Fibroblast of villous mesenchyme (primary cell): ENCODE data around the gene FGF1. TPM values are rescaled to one million over a fixed set of nuclear protein-coding genes. Genes with fewer than 3 reads are reported as not detected.

Experiments
- DNase-seq: peaks from one replicate; pipeline ENCODE4 v3.0.0-alpha.2; 2010; ENCODE audit warnings: low read depth
- H3K4me3 ChIP-seq: 2 replicates; pipeline ENCODE4 v1.5.1; 2011; ENCODE audit warnings: low read depth, mild to moderate bottlenecking, low read length
- total RNA-seq: library from RNA; depleted of rRNA; stranded (reverse); fragments of >200 nt; gene quantifications from 2 replicates; pipeline ENCODE4 v1.2.3, GENCODE V29; 2012
- TF ChIP-seq, protein P1 (sequence below): IDR thresholded peaks from 2 replicates; pipeline ENCODE4 v1.5.1; 2012; ENCODE audit warnings: low read depth, mild to moderate bottlenecking, low read length; ENCODE audit not compliant: insufficient read depth

Gene FGF1
- total RNA-seq, 1 donor, result 16.0 TPM

DNA sequence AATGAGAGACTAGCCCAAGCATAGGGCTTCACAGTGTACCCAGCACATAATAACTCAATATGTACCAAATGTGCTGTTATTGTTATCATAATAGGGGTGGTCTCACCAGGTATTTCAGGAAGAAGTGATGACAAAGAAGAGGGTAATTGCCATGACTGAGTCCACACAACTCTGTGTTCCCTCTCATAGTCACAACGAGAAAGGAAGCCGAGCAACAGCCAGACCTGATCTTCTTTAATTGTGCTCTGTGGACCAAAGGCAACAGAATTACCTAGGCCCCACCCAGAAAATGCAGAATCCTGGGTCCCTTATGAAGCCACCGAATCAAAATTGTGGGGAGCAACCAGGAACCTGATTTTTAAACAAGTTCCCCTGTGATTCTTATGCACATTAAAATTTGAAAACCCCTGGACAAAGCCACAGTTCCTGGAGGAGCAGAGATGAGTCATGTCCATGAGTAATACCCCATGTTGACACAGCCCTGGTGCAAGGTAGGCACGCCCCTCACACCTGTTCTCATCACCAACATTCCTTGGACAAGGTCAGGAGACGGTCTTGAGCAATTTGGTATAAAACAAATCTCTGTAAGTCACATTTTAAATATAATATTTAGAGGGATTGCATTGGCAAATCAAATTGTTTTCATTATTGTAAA is 5.2 kb downstream of the FGF1 start:
- DNase-seq, result peak; percentile 24
- TF ChIP-seq, protein P1, sequence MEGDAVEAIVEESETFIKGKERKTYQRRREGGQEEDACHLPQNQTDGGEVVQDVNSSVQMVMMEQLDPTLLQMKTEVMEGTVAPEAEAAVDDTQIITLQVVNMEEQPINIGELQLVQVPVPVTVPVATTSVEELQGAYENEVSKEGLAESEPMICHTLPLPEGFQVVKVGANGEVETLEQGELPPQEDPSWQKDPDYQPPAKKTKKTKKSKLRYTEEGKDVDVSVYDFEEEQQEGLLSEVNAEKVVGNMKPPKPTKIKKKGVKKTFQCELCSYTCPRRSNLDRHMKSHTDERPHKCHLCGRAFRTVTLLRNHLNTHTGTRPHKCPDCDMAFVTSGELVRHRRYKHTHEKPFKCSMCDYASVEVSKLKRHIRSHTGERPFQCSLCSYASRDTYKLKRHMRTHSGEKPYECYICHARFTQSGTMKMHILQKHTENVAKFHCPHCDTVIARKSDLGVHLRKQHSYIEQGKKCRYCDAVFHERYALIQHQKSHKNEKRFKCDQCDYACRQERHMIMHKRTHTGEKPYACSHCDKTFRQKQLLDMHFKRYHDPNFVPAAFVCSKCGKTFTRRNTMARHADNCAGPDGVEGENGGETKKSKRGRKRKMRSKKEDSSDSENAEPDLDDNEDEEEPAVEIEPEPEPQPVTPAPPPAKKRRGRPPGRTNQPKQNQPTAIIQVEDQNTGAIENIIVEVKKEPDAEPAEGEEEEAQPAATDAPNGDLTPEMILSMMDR, result no peak
- H3K4me3 ChIP-seq, result no peak overlapping the region

DNA sequence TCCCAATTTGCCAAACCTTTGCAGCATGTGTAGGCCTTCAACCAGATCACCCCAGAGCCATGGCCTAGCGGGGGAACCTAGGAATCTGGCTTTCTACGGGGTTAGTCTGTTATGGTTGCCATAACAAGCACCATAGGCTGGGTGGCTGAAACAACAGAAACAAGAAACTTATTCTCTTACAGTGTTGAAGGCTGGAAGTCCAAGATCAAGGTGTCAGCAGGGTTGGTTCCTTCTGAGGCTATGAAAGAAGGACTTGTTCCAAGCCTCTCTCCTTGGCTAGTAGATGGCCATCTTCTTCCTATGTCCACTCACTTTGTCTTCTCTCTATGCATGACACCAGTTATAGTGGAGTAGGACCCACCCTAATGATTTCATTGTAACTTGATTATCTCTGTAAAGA is 6.1 kb downstream of the FGF1 start:
- no peak overlapping the region for H3K4me3 ChIP-seq
- TF ChIP-seq, protein P1, result no peak
- no peak for DNase-seq

DNA sequence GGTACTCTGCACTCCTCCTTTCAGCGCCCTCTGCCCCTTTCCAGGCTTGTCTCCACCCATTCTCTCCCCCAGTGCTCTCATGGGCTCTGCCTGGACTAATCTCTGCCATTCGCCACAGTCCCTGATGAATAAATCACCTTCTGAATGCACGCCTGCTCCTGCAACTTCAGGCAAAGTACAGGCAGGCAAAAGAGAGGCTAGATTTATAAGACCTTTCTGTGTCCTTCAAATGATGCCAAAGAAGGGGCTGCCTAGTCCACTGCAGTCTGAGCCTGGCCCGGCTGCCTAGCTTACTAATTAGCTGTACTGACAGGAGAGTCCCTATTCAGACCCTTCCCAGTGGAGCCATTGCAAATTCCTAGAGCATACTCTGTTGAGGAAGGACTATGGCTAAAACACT is 7.4 kb downstream of the FGF1 start:
- TF ChIP-seq, protein P1, result no peak
- no peak for DNase-seq
- H3K4me3 ChIP-seq, result no peak overlapping the region

DNA sequence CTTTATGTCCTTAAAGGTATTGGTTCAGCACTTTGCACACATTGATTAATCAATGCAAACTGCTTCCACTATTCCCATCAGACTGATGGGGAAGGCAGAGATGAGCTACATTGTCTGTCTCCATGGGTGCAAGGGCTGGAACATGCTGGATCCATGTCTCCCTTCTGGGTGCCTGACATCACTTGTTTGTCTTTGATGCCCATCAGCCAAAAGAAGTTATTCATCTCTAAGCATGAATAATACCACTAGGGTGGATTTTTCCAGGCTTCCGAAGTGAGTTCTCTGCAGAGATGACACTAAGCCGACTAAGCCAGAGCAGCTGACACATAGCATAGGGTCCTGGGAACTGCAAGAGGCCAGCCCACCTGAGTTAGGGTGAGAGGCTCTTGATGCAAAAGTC is 8.7 kb downstream of the FGF1 start:
- no peak overlapping the region for H3K4me3 ChIP-seq
- no peak for DNase-seq
- TF ChIP-seq, protein P1, result no peak

DNA sequence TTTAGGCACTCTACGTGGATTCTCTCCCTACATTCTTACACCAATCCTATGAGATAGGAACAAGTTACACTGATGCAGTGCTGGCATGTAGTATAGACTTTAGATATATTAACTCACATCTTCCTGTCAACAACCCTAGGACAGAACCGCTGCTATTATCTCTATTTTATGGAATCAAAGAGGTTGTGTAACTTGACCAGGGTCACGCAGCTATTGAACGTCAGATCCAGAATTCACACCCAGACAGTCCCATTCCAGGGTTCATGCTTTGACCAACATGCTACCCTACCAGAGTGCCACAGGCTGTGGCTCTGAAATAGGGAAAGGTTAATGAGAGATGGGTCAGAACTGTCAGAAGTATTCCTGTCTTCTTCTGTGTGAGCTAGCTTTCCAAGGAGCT is 9.6 kb downstream of the FGF1 start:
- H3K4me3 ChIP-seq, result no peak overlapping the region
- DNase-seq, result no peak
- TF ChIP-seq, protein P1, result no peak

DNA sequence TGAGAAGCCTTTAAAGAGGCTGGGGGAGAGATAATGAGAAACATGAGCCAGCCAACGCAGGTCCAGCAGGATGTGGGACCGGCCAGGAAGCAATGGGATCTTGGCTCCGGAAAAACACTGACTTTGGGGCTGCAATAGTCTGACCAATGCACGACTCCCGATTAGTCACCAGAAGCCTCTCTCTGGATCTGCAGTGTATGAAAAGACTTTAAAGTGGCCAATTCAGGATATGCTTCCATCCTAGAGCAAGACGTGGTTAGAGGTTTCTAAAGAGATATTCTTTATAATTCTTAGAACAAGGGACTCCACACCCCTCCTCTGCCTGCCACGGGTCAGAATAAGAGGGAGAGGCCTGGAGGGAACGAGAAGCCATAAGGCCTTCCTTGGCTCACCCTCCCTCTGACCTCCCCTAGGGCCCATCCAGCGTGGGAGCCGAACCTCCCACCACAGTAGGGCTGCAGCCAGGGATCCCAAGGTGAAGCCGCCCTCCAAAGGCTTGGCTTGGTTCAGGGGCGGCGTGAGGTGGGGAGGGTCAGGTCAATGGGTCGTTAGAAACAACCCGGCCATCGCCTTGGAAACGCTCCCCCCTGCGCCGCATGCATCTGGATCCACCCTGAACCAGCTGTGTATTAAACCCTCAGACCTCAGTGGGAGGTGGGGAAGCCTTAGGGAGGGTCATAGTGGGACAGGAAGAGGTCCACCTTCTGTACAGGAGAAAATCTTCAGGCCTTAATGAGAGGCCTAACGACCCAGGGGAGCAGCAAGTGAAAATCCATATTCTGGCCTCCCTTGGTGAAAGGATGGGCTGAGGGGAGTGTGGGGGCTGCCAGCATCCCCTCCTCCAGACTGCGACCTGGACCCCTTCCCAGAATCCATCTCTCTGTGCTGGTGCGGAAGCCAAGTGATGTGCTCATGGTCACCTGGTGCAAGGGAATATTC is 11.1 kb downstream of the FGF1 start:
- DNase-seq, result peak; percentile 57
- TF ChIP-seq, protein P1, result no peak
- H3K4me3 ChIP-seq, result no peak overlapping the region
